NCI-H2227 (cell line): Measurements from ENCODE around the gene WDR41.
"Not testable (repeated sequence)": the region's sequence is repeated elsewhere in the genome, so short reads cannot be mapped to it uniquely, and the experiment has no call there.

ENCODE experiments used
- DNase-seq: peaks from one replicate; lab custom pipeline; 2025; ENCODE audit not compliant: unreplicated experiment; lab: John Stamatoyannopoulos, UW

The WDR41 gene, protein sequence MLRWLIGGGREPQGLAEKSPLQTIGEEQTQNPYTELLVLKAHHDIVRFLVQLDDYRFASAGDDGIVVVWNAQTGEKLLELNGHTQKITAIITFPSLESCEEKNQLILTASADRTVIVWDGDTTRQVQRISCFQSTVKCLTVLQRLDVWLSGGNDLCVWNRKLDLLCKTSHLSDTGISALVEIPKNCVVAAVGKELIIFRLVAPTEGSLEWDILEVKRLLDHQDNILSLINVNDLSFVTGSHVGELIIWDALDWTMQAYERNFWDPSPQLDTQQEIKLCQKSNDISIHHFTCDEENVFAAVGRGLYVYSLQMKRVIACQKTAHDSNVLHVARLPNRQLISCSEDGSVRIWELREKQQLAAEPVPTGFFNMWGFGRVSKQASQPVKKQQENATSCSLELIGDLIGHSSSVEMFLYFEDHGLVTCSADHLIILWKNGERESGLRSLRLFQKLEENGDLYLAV

DNA sequence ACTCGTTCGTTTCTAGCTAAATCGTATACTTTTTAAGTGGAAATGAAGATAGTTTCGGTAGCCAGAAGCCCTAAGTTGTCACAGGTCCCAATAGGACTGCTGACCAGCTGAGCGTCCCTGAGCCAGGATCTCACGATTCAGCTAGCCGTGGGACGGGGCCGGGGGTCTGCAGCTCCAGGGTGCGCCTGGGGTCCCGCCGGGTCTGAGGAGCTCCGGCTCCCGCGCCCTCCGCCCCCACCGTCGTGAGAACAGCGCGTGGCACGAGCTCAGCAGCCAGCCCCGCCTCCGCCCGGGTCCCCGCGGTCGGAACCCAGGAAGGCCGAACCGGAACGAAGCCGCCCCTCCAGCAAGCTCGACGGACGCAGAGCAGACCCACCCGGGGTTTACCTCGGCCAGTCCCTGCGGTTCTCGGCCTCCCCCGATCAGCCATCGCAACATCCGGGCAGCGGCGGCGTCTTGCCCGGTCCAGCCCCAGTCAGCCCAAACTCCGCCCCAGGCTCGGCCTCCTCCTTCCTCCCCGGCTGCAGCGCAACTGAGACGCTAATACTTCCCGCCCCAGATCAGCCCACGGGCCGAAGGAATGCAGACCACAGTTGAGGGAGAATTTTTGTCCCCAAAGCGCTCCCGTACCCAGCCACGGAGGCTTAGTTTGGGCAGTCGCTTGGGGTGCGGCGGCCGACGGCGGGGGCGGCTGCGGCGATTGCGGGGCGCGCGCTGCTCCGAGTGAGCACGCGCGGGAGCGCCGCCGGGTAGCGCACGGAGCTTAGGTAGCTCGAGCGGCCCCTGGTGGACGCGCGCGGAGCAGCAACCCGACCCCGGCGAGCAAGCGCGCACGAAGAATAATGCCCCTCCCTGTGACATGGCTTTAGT is at the start of gene WDR41:
TSS of gene WDR41 (minus strand) at position 534 of the 870 bp plus-strand sequence. CDS start at position 438, 96 bp downstream.
- DNase-seq: peak; percentile 92

DNA sequence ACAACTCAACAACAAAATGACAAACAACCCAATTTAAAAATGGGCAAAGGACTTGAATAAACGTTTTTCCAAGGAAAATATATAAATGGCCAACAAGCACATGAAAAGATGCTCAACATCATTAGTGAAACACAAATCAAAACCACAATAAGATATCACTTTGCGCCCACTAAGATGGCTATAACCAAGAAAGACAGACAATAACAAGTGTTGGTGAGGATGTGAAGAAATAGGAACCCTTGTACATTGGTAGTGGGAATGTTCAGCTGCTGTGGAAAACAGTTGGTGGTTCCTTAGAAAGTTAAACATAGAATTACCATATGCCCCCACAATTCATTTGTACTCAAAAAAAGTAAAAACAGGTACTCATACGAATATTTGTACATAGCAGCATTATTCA is 39.2 kb upstream of the WDR41 start:
- no peak for DNase-seq

DNA sequence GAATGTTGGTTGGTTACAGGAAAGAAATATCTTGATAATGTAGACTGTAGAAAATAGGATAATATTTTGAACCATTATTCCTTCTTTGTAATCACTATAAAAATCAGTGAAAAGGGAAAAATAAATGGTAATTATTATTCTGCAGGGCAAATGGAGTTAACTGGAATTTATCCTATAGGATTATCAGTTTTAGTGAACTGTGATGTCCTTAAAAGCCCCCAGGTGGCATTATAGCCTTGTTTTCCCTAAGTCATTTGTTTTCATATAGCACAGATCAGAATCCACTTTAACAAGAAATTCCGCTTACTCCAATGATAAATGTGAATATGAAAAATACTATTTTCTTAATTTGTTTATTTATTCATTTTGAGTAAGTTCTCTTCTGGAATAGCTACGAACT is 26.2 kb upstream of the WDR41 start:
- peak; percentile 2 for DNase-seq

DNA sequence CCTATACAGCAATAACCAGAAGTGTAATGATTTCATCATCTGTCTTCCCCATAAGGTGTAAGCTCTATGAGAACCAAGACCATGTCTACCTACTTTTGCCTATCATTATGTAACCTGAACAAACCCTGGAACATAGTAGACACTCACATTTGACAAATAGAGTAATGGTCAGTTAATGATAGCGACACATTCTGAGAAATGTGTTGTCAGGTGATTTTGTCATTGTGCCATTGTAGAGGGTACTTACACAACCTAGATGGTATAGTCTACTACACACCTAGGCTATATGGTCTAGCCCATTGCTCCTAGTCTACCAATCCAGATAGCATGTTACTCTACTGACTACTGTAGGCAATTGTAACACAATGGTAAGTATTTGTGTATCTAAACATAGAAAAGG is 22.3 kb upstream of the WDR41 start:
- no peak for DNase-seq

DNA sequence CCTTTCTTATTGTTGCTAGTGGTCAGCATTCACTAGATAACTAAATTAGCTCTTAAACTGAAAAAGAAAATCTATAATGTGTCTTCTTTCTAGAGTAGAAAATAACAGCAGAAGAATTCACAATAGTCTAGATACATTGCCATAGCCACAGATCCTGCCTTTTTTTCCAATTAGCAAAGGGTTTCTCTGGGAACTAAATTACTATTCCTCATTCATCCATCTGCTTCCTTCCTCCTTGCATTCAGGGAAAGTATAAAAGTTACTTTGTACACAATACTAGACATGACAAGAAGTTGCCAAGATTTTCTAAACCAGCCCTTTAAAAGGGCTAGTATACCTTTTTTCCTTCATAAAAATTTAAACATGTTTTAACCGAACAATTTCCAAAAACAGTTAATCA is 21.2 kb upstream of the WDR41 start:
- no peak for DNase-seq

DNA sequence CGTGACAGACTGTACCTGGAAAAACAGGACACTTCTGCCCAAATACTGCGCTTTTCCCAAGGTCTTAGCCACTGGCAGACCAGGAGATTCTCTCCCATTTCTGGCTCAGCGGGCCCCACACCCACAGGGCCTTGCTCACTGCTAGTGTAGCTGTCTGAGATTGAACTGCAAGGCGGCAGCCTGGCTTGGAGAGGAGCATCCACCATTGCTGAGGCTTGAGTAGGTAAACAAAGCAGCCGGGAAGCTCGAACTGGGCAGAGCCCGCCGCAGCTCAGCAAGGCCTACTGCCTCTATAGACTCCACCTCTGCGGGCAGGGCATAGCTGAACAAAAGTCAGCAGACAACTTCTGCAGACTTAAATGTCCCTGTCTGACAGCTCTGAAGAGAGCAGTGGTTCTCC is 9.0 kb upstream of the WDR41 start:
- not testable (repeated sequence) for DNase-seq

DNA sequence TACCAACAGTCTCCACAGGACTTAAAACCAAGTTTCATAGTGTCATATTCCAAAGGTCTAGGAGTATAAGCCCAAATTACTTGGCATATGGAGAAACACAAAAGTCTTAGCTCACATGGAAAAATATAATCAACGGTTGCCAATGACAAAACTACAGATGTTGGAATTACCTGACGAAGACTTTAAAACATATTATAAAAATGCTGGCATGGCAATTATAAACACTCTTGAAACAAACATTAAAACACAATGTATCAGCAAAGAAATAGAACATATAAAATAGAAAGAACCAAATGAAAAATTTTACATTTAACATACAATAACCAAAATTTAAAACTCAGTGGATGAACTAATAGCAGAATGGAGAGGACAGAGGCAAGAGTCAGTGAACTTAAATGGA is 7.9 kb upstream of the WDR41 start:
- DNase-seq: no peak

DNA sequence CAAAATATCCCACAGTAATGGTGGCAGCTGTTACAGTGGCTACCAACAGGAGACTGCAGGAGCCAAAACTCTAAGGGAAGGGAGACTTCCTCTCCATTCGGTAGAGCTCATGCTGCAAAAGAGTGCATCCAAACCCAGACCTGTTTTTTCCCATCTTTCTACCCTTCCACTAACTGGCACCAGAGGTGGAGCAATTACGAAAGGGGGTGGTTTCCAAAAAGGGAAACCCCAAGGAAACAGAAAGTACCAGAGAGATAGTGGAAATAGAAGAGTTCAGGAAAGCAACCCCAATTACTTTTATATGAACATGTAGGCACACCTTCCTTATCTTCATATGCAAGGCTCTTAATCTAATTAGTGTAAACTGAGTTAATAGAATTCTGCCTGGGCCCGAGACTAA is 7.3 kb upstream of the WDR41 start:
- no peak for DNase-seq

DNA sequence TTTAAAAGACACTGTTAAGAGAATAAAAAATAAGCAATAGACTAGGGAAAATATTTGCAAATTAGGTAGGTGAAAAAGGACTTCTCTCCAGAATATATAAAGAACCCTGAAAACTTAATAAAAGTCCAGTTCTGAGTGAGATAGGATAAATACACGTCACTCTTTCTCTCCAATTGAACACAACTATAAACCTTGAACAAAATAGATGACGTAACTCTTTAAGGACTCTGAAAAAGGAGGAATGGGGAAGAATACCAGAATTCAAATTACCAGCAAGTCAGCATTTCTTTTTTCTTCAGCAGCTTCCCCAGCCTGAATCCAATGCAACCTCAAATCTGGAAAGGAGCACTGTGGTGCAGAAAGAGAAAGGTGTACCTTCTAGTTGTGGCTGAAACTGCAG is 6.8 kb upstream of the WDR41 start:
- DNase-seq: no peak

DNA sequence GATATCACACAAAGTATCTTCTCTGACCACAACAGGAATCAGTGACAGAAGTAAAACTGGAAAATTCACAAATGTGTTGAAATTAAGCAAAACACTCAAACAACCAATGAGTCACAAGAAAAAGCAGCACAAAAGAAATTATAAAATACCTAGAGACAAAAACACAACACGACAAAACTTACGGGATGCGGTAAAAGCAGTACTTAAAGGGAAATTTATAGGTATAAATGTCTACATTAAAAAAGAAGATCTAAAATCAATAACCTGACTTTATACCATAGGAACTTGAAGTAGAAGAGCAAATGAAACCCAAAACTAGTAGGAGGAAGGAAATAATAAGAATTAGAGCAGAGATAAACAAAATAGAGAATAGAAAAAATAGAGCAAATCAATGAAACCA is 2.8 kb upstream of the WDR41 start:
- no peak for DNase-seq

DNA sequence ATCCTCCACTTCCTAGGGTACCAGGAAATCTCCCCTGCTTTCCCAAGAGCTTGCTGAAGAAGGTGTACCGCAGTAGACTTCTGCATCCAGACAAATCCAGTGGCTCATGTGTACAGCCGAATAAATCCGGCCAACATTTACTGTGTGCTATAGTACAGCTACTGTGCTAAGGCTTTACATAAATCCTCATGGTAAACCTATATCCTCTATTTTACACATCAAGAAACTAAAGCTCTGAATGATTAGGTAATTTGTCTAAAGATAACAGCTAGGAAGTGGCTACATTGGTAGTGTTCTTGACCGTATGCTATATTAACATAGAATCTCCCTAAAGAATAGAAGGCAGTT is 511 bp upstream of the WDR41 start:
- no peak for DNase-seq

DNA sequence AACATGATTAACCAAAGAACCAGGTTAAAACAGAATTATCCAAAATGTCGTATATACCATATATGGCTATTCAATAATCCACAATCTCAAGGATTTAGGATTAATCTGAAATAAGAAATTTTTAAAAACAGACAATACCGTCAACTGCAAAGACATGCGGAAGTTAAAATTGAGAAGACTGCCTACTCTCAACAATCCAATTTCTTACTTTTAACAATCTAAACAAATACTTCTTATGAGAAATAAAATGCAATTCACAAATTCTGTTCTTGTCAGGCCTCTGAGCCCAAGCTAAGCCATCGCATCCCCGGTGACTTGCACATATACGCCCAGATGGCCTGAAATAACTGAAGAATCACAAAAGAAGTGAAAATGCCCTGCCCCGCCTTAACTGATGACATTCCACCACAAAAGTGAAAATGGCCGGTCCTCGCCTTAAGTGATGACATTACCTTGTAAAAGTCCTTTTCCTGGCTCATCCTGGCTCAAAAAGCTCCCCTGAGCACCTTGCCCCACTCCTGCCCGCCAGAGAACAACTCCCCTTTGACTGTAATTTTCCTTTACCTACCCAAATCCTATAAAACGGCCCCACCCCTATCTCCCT is 1.3 kb downstream of the WDR41 start:
- not testable (repeated sequence) for DNase-seq

DNA sequence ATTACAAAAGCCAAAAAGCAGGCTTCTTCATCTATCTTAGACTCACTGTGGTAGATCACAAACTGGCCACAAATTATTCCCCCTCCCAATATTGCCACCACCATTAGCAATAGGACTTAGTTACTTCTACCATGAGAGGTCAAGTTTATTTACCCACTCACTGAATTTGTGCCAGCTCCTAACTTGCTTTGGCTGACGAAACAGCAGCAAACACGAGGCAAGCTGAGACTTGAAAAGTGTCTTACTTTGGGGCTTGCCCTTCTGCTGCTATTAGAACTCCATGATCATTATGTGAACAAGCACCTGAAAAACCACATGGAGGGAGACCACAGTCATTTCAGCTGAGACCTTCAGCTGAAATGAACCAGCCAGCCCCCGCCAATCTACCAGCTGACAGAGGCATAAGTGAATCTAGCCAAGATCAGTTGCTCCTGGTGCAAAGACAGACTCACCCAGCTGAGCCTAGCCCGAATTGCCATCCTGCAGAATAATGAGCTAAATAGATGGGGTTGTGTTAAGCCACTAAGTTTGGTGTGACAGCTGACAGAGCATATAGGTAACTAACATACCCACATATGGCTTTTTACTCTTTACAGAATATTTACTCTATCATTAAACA is 5.7 kb downstream of the WDR41 start:
- DNase-seq: no peak

DNA sequence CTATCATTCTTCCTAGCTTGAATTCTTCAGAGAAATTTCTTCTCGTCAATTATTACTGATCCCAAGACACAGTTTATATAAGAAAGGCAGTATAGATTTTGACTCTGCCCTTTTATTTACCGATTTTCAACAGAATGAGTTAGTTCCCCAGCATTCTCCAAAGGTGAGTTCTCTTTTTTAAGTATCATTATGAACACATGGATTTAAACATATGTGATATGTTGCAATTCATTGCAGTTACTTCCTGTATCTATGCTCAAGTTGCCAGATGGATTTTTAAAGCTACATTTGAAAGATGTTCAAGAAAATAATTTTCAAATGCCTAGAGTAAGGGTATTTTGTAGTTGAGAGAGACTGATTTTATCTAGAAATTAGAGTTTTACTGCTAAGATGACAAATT is 8.4 kb downstream of the WDR41 start:
- DNase-seq: no peak

DNA sequence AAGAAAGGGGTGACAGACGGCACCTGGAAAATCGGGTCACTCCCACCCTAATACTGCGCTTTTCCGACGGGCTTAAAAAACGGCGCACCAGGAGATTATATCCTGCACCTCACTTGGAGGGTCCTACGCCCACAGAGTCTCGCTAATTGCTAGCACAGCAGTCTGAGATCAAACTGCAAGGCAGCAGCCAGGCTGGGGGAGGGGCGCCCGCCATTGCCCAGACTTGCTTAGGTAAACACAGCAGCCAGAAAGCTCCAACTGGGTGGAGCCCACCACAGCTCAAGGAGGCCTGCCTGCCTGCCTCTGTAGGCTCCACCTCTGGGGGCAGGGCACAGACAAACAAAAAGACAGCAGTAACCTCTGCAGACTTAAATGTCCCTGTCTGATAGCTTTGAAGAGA is 17.1 kb downstream of the WDR41 start:
- not testable (repeated sequence) for DNase-seq

DNA sequence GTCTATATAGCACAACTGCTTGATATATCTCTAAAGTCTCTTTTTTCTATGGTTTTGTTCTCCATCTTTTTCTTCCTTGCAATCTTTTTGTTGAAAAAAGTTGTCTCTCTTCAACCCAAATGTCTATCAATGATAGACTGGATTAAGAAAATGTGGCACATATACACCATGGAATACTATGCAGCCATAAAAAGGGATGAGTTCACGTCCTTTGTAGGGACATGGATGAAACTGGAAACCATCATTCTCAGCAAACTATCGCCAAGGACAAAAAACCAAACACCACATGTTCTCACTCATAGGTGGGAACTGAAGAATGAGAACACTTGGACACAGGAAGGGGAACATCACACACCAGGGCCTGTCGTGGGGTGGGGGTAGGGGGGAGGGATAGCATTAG is 23.2 kb downstream of the WDR41 start:
- not testable (repeated sequence) for DNase-seq

DNA sequence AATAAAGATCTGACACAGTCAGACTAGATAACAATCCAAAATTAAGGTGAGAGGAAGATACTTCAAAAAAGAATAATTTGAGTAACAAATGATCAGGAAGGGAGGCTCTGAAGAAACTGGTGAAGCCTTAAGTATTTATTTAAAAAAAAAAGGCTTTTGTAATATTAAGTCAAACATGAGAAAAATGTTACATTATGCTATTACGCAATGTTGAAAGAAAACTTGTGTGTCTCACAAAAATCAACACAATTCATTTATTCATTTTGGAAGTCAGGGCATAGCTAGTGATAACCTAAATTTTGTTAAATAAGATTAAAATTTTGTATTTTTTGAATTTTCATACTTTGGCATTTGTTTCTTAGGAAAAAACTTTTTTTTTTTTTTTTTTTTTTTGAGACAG is 28.2 kb downstream of the WDR41 start:
- no peak for DNase-seq

DNA sequence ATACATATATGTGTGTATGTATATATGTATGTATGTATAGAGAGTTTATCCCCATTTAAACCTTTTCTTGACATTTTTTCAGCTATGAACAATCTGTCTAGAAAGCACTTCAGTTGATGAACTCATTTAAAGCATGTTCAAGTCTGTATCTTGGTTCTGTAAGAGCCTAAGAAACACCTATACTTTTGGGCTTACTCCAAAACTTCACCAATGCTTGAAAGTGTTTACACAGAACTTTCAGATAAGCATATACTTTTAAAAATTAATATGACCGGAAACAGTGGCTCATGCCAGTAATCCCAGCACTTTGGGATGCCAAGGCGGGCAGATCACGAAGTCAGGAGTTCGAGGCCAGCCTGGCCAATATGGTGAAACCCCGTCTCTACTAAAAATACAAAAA is 30.8 kb downstream of the WDR41 start:
- no peak for DNase-seq

DNA sequence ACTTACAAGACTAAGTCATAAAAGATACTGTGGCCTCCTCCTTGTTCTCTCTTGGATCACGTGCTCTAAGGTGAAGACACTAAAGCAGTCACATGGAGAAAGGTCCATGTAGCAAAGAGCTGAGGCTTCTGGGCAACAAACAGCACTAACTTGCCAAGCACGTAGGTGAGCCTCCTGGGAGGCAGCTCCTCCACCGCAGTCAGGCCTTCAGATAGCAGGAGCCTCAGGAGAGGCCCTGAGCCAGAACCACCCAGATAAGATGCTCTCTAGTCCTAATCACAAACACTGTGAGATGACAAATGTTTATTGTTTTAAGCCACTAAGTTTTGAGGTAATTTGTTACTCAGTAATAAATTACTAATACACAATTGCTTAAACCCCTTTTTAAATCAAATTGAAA is 38.0 kb downstream of the WDR41 start:
- no peak for DNase-seq

DNA sequence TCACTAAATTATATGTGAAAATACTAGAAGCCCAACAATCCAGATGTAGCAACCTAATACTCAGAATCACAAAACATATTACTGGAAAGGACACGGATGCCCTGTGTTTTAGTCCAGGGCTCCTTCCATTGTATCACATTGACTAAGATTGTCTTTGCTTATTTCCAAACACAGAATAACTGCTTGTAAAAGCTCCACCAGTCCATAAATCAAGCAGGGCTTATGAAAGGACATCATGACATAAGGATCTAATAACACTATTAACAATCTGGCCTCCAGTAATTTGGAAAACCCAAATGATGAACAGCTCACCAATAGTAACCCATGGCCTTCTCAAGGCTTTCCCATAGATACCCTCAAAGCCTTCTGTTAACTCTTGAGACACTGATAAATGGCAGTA is 39.8 kb downstream of the WDR41 start:
- no peak for DNase-seq

DNA sequence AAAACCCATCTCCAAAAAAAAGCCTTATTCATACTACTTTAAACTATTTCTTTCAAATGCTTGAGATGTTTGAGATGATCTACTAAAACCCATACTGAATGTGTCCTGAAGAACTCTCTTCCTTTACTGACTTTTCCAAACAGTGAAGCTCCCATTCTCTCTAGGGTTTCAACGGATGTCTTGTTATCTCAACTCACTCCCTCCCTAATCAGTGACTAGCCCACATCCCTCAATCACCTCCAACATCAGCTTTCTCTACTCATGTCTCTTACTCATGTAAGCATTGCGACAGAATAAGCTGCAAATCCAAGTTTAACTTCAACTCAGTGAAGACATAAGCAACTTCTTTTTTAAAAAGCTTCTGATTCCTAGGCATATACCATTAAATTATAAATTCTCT is 42.1 kb downstream of the WDR41 start:
- no peak for DNase-seq
